Measurements from ENCODE around the gene MGLL.

Gene MGLL

DNA sequence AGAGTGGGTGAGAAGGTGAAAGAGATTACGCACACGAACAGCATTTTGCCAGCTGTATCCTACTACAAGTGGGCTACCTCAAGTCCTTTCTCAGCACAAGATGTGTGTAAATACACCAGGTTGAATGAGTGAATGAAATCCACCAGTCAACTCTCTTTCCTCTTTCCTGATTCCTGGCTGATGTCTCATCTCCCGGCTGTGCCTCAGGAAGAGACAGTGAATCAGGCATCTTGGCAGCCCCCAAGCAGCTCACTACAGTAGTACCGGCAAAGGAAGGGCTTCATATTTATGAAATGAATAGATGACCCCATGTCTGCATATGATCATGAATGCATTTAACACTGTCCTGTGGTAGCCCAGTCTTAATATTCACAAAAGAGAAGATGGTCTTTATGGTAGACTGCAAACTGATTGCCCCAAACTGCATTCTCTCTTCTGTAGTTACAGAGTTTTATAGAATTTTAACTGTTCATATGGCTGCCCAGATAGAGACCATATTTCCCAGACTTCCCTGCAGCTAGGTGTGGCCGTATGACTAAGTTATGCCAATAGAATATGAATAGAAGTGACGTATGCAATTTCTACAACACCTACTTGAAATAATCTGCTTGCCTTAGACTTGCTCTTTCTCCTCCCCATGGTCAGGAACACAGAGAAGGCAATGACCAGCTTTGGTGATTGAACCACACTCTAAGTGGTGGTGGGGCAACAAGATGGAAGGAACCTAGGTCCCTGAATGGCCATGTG lies 22.7 kb downstream of the MGLL start:
- Histone ChIP-seq H2BK12ac (ENCODE audit: low read length) (no peak overlapping the region), H3K27me3 (ENCODE audit: insufficient read depth, low read length) (no peaks in the 10 kb centered on the region), H3K4ac (ENCODE audit: low read depth, low read length) (no peak overlapping the region), H3K4me1 (ENCODE audit: control insufficient read depth in 1 of 2, insufficient read depth in 2 of 2, low read length in 2 of 2) (peaks cover 0 to 4% of the 10 kb centered on the region in 2 experiments), H2BK120ac (ENCODE audit: insufficient read depth, low read length, poor library complexity) (no peak overlapping the region), H3K4me2 (ENCODE audit: low read length) (no peak overlapping the region), H3K36me3 (ENCODE audit: control insufficient read depth in 1 of 2, insufficient read depth in 2 of 2, low read length in 2 of 2) (no peaks in the 10 kb centered on the region), H3K79me2 (ENCODE audit: control insufficient read depth, insufficient read depth, low read length, poor library complexity) (no peaks in the 10 kb centered on the region), H3K18ac (ENCODE audit: low read length) (no peak overlapping the region), H3K9me3 (ENCODE audit: insufficient read depth, low read depth, low read length) (no peaks in the 10 kb centered on the region), H3K27ac (ENCODE audit: low read depth, low read length) (no peak overlapping the region), H3K14ac (ENCODE audit: low read length) (no peak overlapping the region), H3K9ac (ENCODE audit: low read length) (no peak overlapping the region), H4K91ac (ENCODE audit: low read depth, low read length) (no peak overlapping the region), H2BK5ac (ENCODE audit: low read depth, low read length, poor library complexity) (no peak overlapping the region), H3K79me1 (ENCODE audit: low read length) (no peaks in the 10 kb centered on the region), H3K23ac (ENCODE audit: low read length) (no peak overlapping the region), H3K4me3 (ENCODE audit: low read depth, low read length) (no peak overlapping the region), H4K8ac (ENCODE audit: low read depth, low read length) (no peak overlapping the region), H4K12ac (ENCODE audit: low read depth, low read length) (no peak overlapping the region), H2AK5ac (ENCODE audit: low read length) (no peak overlapping the region), H2AFZ (ENCODE audit: insufficient read depth, low read length, poor library complexity) (no peak overlapping the region)
- no peak for DNase-seq
- WGBS (ENCODE audit: extremely low coverage, insufficient coverage, insufficient read length) = no CpG with 5 or more reads among the region's 6 CpGs

DNA sequence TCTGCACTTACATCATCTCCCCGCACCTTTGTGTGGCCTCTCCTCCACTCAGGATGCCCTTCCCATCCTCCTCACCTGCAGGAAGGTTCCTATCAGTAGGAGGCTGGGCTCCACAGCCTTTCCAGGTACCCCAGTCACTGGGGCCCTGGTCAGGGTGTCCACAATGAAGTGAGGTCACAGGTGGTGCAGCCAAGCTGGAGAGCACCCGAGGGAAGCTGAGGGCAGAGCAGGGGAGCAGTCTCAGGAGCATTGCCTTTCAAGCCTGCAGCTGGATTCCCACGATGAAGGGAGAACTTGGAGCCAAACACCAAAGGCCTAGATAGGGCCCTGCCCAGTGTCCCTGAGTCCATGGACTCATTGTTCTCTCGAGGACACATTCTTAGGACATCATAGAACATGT lies 23.6 kb downstream of the MGLL start:
- Histone ChIP-seq H4K8ac (ENCODE audit: low read depth, low read length) (no peak overlapping the region), H3K23ac (ENCODE audit: low read length) (no peak overlapping the region), H3K36me3 (ENCODE audit: control insufficient read depth in 1 of 2, insufficient read depth in 2 of 2, low read length in 2 of 2) (no peaks in the 10 kb centered on the region), H3K79me1 (ENCODE audit: low read length) (no peaks in the 10 kb centered on the region), H2BK120ac (ENCODE audit: insufficient read depth, low read length, poor library complexity) (no peak overlapping the region), H3K4ac (ENCODE audit: low read depth, low read length) (no peak overlapping the region), H3K9ac (ENCODE audit: low read length) (no peak overlapping the region), H2BK5ac (ENCODE audit: low read depth, low read length, poor library complexity) (no peak overlapping the region), H3K4me3 (ENCODE audit: low read depth, low read length) (no peak overlapping the region), H3K27ac (ENCODE audit: low read depth, low read length) (no peak overlapping the region), H3K4me2 (ENCODE audit: low read length) (no peak overlapping the region), H3K79me2 (ENCODE audit: control insufficient read depth, insufficient read depth, low read length, poor library complexity) (no peaks in the 10 kb centered on the region), H4K91ac (ENCODE audit: low read depth, low read length) (no peak overlapping the region), H3K14ac (ENCODE audit: low read length) (no peak overlapping the region), H2AFZ (ENCODE audit: insufficient read depth, low read length, poor library complexity) (no peak overlapping the region), H2BK12ac (ENCODE audit: low read length) (no peak overlapping the region), H3K9me3 (ENCODE audit: insufficient read depth, low read depth, low read length) (no peaks in the 10 kb centered on the region), H3K27me3 (ENCODE audit: insufficient read depth, low read length) (no peaks in the 10 kb centered on the region), H4K12ac (ENCODE audit: low read depth, low read length) (no peak overlapping the region), H3K4me1 (ENCODE audit: control insufficient read depth in 1 of 2, insufficient read depth in 2 of 2, low read length in 2 of 2) (peaks cover 0 to 3% of the 10 kb centered on the region in 2 experiments), H3K18ac (ENCODE audit: low read length) (no peak overlapping the region), H2AK5ac (ENCODE audit: low read length) (no peak overlapping the region)
- WGBS (ENCODE audit: extremely low coverage, insufficient coverage, insufficient read length) = no CpG with 5 or more reads among the region's 4 CpGs
- DNase-seq = no peak

DNA sequence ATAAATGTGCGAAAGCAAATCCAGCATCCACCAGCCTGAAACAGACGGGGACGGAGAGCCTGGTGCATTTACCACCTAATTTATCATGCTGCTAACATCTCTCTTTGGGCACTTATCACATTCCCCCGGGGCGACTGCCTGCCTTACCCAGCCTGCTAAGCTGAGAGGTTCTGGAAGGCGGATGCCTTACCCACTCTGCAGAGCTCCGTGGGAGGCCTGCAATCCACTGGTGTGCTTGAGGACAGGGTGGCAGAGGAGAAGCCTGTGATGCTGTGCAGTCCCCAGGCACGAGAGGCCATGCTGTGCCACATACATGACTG lies 25.5 kb downstream of the MGLL start:
- Histone ChIP-seq H4K8ac (ENCODE audit: low read depth, low read length) (no peak overlapping the region), H3K27ac (ENCODE audit: low read depth, low read length) (no peak overlapping the region), H3K23ac (ENCODE audit: low read length) (no peak overlapping the region), H3K4me3 (ENCODE audit: low read depth, low read length) (peak overlapping the region; percentile 39), H2BK12ac (ENCODE audit: low read length) (no peak overlapping the region), H3K36me3 (ENCODE audit: control insufficient read depth in 1 of 2, insufficient read depth in 2 of 2, low read length in 2 of 2) (no peaks in the 10 kb centered on the region), H3K4ac (ENCODE audit: low read depth, low read length) (no peak overlapping the region), H3K79me2 (ENCODE audit: control insufficient read depth, insufficient read depth, low read length, poor library complexity) (no peaks in the 10 kb centered on the region), H3K79me1 (ENCODE audit: low read length) (no peaks in the 10 kb centered on the region), H2AFZ (ENCODE audit: insufficient read depth, low read length, poor library complexity) (no peak overlapping the region), H2BK5ac (ENCODE audit: low read depth, low read length, poor library complexity) (no peak overlapping the region), H4K12ac (ENCODE audit: low read depth, low read length) (no peak overlapping the region), H3K9me3 (ENCODE audit: insufficient read depth, low read depth, low read length) (no peaks in the 10 kb centered on the region), H3K4me1 (ENCODE audit: control insufficient read depth in 1 of 2, insufficient read depth in 2 of 2, low read length in 2 of 2) (peaks cover 1% of the 10 kb centered on the region in 2 experiments), H3K4me2 (ENCODE audit: low read length) (no peak overlapping the region), H2AK5ac (ENCODE audit: low read length) (no peak overlapping the region), H3K14ac (ENCODE audit: low read length) (no peak overlapping the region), H3K9ac (ENCODE audit: low read length) (no peak overlapping the region), H4K91ac (ENCODE audit: low read depth, low read length) (no peak overlapping the region), H3K27me3 (ENCODE audit: insufficient read depth, low read length) (no peaks in the 10 kb centered on the region), H2BK120ac (ENCODE audit: insufficient read depth, low read length, poor library complexity) (no peak overlapping the region), H3K18ac (ENCODE audit: low read length) (no peak overlapping the region)
- no peak for DNase-seq
- no CpG with 5 or more reads among the region's 8 CpGs for WGBS (ENCODE audit: extremely low coverage, insufficient coverage, insufficient read length)

DNA sequence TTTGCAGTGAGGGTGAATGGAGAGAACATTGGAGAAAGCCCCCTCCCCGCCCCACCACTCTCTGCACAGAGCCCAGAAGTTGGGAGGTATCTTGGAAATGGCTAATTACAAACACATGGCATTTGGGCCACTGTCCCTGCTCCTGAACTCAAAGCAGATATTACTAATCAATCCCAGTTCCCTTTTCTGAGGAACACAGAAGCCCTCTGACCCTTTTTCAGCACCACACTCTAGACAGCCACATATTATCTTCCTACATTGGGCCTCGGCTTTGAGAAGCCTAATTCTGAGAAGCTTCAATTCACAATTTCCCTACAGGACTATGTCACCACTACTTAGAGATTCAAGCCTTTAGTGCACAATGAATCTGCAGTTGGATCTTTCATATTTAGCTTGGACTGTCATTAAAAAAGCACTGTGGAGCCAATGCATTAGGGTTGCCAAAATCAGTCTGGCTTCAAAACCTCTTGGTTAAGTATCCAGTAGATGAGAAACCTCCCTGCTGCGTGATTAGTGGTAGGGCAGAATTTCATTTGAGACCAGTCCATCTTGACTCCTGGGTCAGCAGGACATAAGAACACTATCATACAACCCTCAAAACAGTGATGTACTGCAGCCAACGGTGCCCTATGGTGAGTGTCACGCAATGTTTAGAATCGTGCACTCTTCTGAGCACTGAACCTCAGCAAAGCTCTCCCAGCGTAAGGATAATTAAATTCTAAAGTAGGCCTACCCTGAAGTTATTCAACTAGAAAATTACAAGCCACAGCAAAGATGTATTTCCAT lies 26.1 kb downstream of the MGLL start:
- Histone ChIP-seq H2BK5ac (ENCODE audit: low read depth, low read length, poor library complexity) (no peak overlapping the region), H3K9ac (ENCODE audit: low read length) (no peak overlapping the region), H2BK120ac (ENCODE audit: insufficient read depth, low read length, poor library complexity) (no peak overlapping the region), H4K12ac (ENCODE audit: low read depth, low read length) (no peak overlapping the region), H4K8ac (ENCODE audit: low read depth, low read length) (no peak overlapping the region), H3K79me2 (ENCODE audit: control insufficient read depth, insufficient read depth, low read length, poor library complexity) (no peaks in the 10 kb centered on the region), H2AK5ac (ENCODE audit: low read length) (no peak overlapping the region), H3K14ac (ENCODE audit: low read length) (no peak overlapping the region), H3K4me3 (ENCODE audit: low read depth, low read length) (no peak overlapping the region), H3K9me3 (ENCODE audit: insufficient read depth, low read depth, low read length) (no peaks in the 10 kb centered on the region), H3K4me2 (ENCODE audit: low read length) (no peak overlapping the region), H3K79me1 (ENCODE audit: low read length) (no peaks in the 10 kb centered on the region), H2BK12ac (ENCODE audit: low read length) (no peak overlapping the region), H3K18ac (ENCODE audit: low read length) (no peak overlapping the region), H3K4me1 (ENCODE audit: control insufficient read depth in 1 of 2, insufficient read depth in 2 of 2, low read length in 2 of 2) (peaks cover 3 to 4% of the 10 kb centered on the region in 2 experiments), H2AFZ (ENCODE audit: insufficient read depth, low read length, poor library complexity) (no peak overlapping the region), H4K91ac (ENCODE audit: low read depth, low read length) (no peak overlapping the region), H3K27me3 (ENCODE audit: insufficient read depth, low read length) (no peaks in the 10 kb centered on the region), H3K27ac (ENCODE audit: low read depth, low read length) (no peak overlapping the region), H3K4ac (ENCODE audit: low read depth, low read length) (no peak overlapping the region), H3K36me3 (ENCODE audit: control insufficient read depth in 1 of 2, insufficient read depth in 2 of 2, low read length in 2 of 2) (no peaks in the 10 kb centered on the region), H3K23ac (ENCODE audit: low read length) (no peak overlapping the region)
- no peak for DNase-seq
- no CpG with 5 or more reads among the region's 7 CpGs for WGBS (ENCODE audit: extremely low coverage, insufficient coverage, insufficient read length)

Data from trophoblast cell (in vitro differentiated cells and primary cell).